Anterior cingulate cortex (tissue), 58 donors: ENCODE results near the gene UBN2.
"Not testable (repeated sequence)": the region's sequence is repeated elsewhere in the genome, so short reads cannot be mapped to it uniquely, and the experiment has no call there.

Experiments
- DNase-seq, 58 donors: peaks; one replicate each; lab custom pipeline; 2025; lab: John Stamatoyannopoulos, UW

Gene UBN2

GRCh38 chr7:139294241-139294640 lies 63.2 kb downstream of the UBN2 start:
- no peak for DNase-seq

GRCh38 chr7:139294951-139295575 lies 64.0 kb downstream of the UBN2 start:
- DNase-seq = no peak

DNA sequence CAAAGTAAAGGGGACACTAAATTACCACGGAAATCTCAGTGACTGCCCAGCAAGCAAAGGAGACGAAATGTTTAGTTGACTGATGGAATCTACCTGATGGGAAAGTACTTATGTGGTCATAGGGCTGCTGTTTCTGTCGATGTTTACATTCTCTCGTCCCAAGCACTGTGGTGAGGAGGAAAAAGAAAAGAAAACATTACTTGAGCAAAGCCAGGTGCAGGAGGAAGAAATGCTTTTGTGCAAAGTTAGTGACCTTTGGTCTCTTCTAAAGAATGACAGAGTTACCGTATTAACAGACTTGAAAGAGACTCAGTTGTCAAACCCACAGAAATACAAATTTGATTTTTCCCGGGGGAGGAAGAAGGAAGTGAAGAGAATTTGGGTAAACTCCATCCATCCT lies 66.8 kb downstream of the UBN2 start:
- no peak for DNase-seq

- no peak for DNase-seq
These were observed 68.3 kb downstream of the UBN2 start for GRCh38 chr7:139299296-139299695.

DNA sequence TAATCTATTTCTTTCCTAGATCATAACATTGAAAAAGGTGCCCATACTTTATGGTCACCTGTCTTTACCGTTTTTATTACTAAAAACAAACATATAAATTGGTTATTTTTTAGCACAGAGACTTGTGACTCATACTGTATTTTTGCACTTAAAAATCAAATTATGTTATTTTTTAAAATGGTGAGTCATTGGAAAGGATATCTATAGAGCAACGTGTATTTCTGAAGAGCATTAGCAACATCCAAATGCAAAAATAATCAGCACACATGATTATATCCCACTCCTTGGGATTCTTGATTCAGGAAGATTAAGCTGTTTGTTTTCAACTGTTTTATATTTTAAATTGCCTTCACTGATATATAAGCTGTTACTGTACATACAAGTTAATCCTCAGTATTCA lies 69.4 kb downstream of the UBN2 start:
- DNase-seq = no peak

GRCh38 chr7:139304517-139304916 lies 73.5 kb downstream of the UBN2 start:
- DNase-seq = no peak

DNA sequence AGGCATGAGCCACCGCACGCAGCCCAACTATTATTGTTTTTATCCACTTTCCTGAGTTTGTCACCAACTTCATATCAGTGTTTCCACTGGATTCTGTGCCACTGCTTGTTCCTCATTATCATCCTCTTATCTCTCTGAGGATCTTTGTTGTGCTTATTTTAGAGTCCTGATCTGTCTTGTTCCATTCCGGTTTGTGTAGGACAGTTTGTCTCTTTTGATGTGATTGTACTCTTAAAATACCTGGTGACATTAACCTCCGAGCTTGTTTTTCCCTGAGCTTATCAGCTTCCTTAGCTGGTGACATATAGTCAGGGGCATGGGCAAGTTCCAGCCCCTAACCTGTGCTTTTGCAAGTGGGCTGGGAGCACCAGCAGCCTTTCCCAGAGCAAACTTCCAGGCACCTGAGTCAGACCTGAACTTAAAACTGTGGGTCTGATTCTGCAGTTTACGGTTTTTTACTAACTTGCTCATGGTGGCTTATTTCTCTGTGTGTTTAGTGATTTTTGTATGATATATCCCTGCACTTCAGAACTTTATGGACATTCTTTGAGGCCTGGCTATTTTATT lies 87.0 kb downstream of the UBN2 start:
- no peak for DNase-seq

DNA sequence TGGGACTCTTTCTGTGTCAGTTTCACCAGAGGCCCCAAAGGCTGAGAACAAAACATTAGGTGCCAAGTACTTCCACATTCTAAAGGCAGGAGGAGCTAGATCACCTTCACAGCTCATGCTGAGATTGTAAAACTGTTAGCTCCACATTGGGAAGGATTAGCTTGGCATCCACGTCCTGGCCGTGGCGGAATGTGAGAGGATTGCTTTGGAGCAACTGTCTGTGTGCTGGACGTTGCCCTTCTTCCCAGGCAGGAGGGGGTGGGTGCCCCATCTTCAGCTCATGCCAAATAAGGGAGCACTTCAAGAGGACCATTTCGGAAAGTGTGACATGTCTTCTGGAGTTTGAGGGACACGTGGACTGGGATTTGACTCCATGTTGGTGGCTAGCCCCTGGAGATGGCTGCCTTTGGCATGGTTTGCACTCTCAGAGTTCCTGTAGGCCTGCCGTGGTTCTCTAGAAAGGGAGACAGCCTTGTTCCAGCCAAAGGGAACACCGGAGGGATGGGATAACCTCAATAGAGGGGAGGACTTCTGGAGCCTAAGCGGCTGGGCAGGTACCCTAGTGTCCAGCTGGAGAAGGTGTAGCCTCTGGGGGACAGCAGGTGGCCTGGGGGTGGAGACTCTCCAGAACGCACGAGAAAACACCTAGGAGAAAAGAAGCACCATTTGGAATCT lies 90.2 kb downstream of the UBN2 start:
- no peak for DNase-seq

GRCh38 chr7:139324709-139325108 lies 93.7 kb downstream of the UBN2 start:
- DNase-seq = not testable (repeated sequence)

- DNase-seq = no peak
These were observed 97.3 kb downstream of the UBN2 start for GRCh38 chr7:139328375-139328774.

- no peak for DNase-seq
These were observed 98.1 kb downstream of the UBN2 start for GRCh38 chr7:139329119-139329518.

GRCh38 chr7:139330333-139331030 lies 99.4 kb downstream of the UBN2 start:
- no peak for DNase-seq

GRCh38 chr7:139332697-139333359 lies 101.8 kb downstream of the UBN2 start:
- DNase-seq = no peak

DNA sequence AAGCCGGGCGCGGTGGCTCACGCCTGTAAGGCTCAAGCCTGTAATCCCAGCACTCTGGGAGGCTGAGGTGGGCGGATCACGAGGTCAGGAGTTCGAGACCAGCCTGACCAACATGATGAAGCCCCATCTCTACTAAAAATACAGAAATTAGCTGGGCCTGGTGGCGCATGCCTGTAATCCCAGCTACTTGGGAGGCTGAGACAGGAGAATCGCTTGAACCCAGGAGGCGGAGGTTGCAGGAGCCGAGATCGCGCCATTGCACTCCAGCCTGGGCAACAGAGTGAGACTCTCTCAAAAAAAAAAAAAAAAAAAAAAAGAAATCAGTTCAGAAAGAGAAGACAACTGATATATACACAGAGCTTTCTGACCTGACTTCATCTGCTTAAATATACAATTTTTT lies 102.4 kb downstream of the UBN2 start:
- not testable (repeated sequence) for DNase-seq

- DNase-seq = no peak
These were observed 103.5 kb downstream of the UBN2 start for GRCh38 chr7:139334399-139335150.

DNA sequence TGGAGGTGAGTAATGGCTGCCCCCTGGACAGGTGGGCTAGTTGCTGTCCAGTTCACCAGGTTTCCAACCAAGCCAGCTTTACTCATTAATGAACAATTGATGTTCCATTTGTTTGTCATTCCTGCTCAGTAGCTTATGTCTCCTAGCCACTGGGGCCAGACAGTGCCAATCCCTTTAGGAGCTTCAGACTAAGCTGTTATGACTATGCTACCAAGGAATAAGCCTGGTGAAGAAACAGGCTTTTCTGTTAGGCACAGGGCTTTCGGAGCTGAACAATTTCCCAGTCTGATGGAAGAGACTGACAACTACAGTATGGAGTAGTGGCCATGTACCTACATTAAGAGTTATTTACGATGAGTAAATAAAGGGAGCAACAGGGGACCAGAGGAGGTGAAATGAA lies 108.0 kb downstream of the UBN2 start:
- DNase-seq = no peak

GRCh38 chr7:139339698-139340036 lies 108.6 kb downstream of the UBN2 start:
- DNase-seq = no peak

DNA sequence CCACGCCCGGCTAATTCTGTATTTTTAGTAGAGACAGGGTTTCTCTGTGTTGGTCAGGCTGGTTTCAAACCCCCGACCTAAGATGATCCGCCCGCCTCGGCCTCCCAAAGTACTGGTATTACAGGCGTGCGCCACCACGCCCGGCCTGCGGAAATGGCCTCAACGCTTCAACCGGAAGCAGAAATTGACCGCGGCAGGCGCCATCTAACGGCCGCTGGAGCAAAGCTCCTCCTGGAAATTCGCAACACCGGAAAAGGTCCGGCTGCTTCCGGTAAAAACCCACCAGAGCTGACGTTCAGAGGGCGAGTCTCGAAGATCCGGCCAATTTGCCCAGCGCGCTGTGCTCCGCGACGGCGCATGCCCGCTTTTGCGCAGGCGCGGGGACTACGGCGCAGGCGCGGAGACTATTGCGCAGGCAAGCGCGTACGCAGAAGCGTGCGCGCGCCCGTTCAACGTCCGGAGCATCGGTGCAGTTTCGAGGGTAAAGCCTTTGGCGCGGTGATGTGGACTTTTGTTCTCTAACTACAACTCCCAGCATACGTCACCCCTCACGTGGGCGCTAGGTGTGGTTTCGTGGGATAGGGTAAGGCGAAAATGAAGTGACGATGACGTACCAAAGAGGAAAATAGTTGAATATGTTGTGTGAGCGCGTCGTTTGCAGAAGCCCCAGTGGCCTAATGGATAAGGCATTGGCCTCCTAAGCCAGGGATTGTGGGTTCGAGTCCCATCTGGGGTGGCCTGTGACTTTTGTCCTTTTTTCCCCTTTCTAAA lies 109.2 kb downstream of the UBN2 start:
- DNase-seq = peak; percentile 82 to 100 (median 96)

- DNase-seq = no peak
These were observed 109.7 kb downstream of the UBN2 start for GRCh38 chr7:139340808-139341057.
